Subcutaneous preadipocyte (primary cell): ENCODE results near the gene MOGAT1. TPM values are rescaled to one million over a fixed set of nuclear protein-coding genes. Genes with fewer than 3 reads are reported as not detected.

Experiments used
- total RNA-seq: library from RNA; depleted of rRNA; stranded (reverse); fragments of >200 nt; gene quantifications from 2 replicates; pipeline ENCODE4 v1.2.3, GENCODE V29; 2012

Gene MOGAT1
- total RNA-seq = not detected in 2 replicates

GRCh38 chr2:222671259-222672067 is at the start of gene MOGAT1:
MOGAT1 (plus strand) TSS chr2:222671658; CDS start chr2:222671786, 128 bp downstream.

GRCh38 chr2:222655787-222656525 is 15.5 kb upstream of the MOGAT1 start, which contains the start of gene FARSB:
FARSB (minus strand) TSS chr2:222656092; CDS start chr2:222656073, 19 bp downstream.

Other genes starting within 250 kb of the MOGAT1 start
- not detected in 2 replicates for gene SGPP2, start 247.1 kb upstream of the MOGAT1 start, total RNA-seq
- gene FARSB, start 15.6 kb upstream of the MOGAT1 start, total RNA-seq = 35.6 and 46.5 TPM in 2 replicates
- gene ACSL3, start 189.4 kb downstream of the MOGAT1 start, total RNA-seq = 104 and 192 TPM in 2 replicates